DMS153 (cell line): ENCODE data around the gene SLCO3A1.
"Not testable (repeated sequence)": the region's sequence is repeated elsewhere in the genome, so short reads cannot be mapped to it uniquely, and the experiment has no call there.

Source experiments
- DNase-seq: peaks from one replicate; lab custom pipeline; 2025; lab: John Stamatoyannopoulos, UW

Gene SLCO3A1

GRCh38 chr15:91940496-91941381, 87.2 kb downstream of the SLCO3A1 start:
- peak; percentile 44 for DNase-seq

GRCh38 chr15:91941871-91942658, 88.6 kb downstream of the SLCO3A1 start:
- no peak for DNase-seq

DNA sequence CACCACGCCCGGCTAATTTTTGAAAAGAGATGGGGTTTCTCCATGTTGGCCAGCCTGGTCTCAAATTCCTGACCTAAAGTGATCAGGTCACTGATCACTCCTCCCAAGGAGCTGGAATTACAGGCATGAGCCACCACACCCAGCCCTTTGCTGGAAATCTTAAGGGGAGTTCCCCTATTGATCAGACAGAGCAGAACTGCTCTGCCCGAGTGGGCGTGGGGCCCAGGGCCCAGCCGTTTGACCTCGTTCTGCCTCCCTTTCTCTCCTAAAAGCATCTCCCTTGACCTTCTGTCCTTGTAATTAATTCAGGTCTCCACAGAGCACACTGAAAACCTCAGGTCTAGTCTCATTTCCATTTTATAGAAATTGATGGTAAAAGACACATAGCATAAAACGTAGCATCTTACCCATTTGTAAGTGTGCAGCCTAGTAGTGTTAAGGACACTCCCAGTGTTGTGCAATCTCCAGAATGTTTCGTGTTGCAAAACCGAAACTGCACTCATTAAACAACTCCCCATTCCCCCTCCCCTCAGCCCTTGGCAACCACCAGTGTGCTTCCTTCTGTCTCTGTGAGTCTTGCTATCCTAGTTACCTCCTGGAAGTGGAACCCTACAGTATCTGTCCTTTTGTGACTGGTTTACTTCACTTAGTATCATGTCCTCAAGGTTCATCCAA, 89.3 kb downstream of the SLCO3A1 start:
- DNase-seq: peak; percentile 58

GRCh38 chr15:91944331-91944730, 90.8 kb downstream of the SLCO3A1 start:
- DNase-seq: no peak

GRCh38 chr15:91945385-91945784, 91.9 kb downstream of the SLCO3A1 start:
- no peak for DNase-seq

GRCh38 chr15:91946075-91946474, 92.6 kb downstream of the SLCO3A1 start:
- no peak for DNase-seq

DNA sequence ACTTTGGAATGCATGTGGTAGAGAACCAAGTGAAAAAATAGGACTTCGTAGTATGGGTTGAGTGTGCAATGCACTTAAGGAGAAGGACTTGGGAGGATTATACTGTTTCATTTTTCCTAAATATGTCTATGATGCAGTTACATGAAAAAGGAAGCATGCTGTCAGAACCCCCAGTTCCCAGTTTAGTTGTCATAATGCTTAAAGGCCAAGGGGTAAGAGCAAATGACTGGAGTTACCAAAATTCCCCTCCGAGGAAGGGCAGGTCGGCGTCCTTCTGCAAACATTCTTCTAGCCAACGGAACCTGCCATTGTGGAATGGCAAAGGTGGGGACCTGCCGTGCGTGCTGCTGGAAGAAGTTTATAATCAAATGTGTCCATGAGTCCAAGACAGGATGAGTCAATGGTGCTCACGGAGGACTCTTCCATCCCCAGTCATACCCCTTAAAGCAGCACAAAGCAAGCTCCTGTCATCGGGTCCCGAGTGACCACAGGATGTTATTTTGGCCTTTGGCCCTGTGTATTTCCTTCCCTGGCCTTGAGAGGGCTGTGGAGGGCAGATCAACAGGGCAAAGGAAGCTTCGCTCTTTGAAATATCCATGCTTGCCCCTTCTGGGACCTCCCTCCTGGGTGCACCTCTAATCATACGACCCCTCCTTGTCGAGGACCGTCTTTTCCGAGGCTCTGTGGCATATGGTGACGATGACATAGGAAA, 93.2 kb downstream of the SLCO3A1 start:
- no peak for DNase-seq

- no peak for DNase-seq
Observed at GRCh38 chr15:91947293-91947679, 93.8 kb downstream of the SLCO3A1 start.

- DNase-seq: no peak
Observed at GRCh38 chr15:91947683-91948608, 94.4 kb downstream of the SLCO3A1 start.

DNA sequence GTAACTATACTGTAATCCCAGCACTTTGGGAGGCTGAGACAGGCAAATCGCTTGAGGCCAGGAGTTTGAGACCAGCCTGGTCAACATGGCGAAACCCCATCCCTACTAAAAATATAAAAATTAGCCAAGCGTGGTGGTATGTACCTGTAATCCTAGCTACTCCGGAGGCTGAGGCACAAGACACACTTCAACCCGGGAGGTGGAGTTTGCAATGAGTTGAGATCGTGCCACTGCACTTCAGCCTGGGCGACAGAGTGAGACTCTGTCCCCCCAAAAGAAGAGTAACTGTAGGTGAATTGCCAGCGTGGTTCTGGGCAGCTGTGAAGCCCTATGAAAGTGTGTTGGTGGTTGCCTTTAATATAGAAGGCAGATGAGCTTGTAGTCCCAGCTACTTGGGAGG, 95.9 kb downstream of the SLCO3A1 start:
- no peak for DNase-seq

DNA sequence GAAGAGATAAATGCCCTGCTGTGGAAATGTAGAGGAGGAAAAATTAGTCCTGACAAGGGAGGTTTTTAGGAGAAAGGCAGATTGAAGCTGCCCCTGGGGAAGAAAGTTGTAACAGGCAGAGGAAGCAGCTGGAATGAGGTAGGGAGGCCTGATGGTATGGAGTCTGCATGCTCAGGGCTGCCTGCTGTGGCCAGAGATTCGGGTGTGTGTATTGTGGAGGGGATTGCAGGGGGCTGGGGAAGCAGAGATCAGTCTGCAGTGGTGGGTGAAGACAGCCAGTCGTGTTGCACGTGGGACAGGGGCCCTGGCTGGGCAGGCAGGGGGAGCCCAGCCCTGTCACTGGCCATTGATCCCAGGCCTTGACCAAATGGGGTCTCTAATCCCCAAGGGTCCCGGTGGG, 96.5 kb downstream of the SLCO3A1 start:
- no peak for DNase-seq

GRCh38 chr15:91950631-91951329, 97.3 kb downstream of the SLCO3A1 start:
- DNase-seq: no peak

DNA sequence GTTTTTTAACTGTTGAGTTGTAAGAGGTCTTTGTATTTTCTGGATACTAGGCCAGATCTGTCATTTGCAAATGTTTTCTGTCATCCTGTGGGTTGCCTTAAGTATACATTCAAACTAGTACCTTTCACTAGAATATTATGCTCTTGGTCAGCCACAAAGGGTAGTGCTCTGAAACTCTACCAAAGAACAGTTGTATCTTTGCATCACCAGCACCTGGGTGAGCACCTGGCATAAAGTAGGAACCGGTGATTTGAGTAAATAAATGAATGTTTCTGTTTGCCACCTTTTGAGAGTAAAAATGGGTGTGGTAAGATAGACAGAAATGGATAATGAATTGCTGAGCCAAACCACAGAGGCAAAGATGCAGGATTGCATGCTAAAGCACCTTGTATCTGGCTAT, 98.7 kb downstream of the SLCO3A1 start:
- no peak for DNase-seq

DNA sequence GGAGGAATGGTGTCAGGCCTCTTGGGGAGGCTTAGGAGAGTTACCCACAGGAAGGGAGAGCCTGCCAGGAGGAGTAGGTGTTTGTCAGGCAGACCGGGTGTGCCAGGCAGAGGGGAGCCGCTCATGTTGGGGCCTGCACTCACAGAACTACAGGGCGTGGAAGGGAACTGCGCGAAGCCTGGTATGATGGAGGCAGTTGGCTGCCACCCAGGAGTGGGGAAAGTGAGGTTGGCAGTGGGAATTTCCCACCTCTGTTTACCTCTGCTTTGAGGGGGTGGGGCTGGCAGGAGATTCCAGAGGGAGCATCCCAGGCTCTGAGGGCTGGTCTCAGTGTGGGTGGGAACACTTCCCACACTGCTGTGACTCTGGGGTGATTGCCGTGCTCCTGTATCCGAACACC, 99.9 kb downstream of the SLCO3A1 start:
- DNase-seq: no peak

GRCh38 chr15:91954292-91954691, 100.8 kb downstream of the SLCO3A1 start:
- peak; percentile 21 for DNase-seq

GRCh38 chr15:91956026-91956723, 102.7 kb downstream of the SLCO3A1 start:
- no peak for DNase-seq

- no peak for DNase-seq
Observed at GRCh38 chr15:91961357-91961756, 107.8 kb downstream of the SLCO3A1 start.

DNA sequence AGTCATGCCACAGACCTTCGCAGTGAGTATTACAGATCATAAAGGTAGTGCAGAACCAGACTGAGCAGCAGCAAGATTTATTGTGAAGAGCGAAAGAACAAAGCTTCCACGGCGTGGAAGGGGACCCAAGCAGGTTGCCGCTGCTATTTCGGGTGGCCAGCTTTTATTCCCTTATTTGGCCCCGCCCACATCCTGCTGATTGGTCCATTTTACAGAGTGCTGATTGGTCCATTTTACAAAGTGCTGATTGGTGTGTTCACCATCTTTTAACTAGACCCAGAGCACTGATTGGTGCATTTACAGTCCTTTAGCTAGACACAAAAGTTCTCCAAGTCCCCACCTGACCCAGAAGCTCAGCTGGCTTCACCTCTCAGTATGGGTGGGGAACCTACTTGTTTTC, 110.2 kb downstream of the SLCO3A1 start:
- DNase-seq: not testable (repeated sequence)

DNA sequence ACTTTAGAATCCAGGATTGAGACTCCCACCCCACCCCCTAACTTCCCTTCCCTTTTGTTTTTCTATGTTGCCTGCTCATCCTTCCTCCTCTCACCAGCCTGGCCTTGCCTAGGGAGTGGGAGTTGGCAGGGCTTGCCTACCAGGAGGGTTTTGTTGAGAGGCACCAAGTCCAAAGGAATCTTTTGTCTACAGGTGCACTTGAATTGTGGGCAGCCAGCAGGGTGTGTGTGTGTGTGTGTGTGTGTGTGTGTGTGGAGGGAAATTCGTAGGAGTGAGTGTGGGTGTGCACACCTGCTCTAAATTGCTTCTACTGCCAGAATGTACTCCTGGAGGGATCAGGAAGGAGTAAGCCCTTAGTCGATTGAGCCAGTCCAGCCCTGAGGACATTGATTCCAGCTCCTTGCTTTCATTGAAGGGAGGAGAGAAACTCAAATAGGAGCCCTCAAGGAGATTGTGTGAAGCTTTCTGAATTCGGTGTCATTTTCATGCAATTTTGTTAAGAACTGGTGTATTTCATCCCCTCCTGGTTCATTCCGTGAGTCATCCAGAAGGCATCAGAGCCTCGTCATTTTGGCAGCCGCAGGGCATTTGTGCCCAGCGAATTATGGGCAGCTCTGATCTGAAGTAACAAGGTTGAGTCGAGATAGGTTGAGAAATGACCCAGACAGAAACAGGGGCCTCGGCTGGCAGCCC, 112.1 kb downstream of the SLCO3A1 start:
- DNase-seq: no peak
